GM18526 (cell line): ENCODE data around the gene P2RX5.

Source experiments
- POLR2A ChIP-seq: IDR thresholded peaks from 3 replicates; pipeline ENCODE4 v1.6.1; 2011; ENCODE audit not compliant: insufficient read length; ENCODE audit errors: extremely low read depth

P2RX5 gene

DNA sequence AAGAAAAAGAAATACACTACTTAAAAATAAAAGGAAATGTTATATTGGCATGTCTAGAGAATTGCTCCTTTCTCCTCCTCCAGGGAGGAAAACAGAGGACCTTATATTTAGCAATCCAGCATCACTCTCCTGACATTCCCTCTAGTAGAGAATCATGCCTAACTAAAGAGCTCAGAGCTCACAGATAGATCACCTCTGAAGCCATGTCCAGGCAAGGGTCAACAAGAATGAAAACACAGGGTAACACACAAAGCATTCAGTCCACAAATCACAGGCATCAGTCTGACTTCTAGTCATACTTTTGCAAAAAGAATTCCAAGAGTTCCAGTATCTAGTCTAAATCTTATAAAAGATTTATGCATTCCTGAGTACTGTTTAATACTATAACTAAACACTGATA is 23.3 kb upstream of the P2RX5 start:
- no peak for TF ChIP-seq POLR2A

DNA sequence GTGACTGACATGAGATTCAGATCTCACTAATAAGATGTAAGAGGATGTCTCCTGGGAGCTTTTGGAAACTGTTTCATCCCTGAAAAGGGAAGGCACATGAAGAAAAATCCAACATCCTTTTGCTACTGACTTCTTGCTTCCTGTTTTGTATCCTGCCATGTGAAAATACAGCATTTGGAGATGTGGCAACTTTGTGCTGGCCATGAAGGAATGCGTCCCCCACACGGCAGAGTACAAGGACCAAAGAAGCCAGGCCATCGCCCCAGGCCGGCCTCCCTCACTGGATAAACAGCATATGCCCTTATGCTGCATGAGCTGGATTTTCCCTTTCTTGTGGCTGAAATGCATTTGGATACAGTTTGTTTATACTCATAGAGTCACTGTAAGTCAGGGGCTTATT is 22.2 kb upstream of the P2RX5 start:
- no peak for TF ChIP-seq POLR2A

DNA sequence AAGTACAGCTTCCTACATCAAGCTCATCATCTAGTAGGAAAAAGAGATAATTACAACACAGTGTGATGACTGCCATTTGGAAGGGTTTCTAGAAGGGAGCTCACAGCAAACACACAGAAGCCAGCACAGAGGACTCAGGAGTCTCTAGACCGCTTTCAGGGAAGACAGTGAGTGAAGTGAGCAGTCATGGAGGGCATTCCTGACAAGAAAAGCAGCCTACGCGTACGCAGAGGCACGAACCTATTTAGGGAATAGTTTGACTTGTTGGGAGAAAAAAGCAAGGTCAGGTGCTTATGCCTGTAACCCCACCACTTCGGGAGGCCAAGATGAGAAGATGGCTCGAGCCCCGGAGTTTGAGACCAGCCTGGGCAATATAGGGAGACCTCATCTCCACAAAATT is 19.3 kb upstream of the P2RX5 start:
- no peak for TF ChIP-seq POLR2A

DNA sequence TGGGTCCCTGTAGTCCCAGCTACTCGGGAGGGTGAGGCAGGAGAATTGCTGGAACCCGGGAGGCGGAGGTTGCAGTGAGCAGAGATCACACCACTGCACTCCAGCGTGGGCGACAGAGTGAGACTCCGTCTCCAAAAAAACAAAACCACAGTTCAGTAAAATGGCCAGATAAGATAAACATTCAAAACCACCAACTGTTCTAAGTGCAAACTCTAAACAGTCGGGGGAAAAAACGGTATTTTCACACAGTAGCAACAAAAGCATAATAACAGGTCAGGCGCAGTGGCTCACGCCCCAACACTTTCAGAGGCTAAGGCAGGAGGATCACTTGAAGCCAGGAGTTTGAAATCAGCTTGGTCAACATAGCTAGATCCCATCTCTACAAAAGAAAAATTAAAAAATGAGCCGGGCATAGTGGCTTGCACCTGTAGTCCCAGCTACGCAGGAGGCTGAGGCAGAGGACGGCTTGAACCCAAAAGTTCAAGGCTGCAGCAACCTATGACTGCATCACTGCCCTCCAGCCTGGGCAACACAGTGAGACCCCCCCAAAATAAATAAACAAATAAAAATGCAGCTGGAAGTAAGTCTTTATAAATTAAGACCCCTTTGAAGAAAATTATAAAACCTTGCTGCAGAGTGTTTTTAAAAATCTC is 17.0 kb upstream of the P2RX5 start:
- TF ChIP-seq POLR2A, result no peak

DNA sequence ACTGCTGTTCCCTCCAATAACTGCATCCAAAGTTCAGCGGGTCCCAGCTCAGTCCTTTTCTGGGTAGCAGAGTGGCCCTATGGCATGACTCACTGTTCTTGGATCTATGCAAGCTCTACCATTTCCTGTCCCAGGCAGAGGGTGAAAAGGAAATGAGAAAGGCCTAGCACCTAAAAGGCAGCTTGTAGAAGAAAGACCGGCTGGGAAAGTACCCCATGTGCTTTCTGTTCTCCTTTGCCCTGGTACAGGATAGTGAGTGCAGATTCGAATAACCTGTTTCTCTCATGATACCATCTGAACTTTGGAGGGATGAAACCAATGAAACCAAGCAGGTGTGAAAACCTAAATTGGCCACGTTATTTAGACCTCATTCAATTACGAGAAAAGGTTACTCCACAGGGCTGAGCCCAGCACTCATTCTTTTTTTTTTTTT is 15.0 kb upstream of the P2RX5 start:
- no peak for TF ChIP-seq POLR2A

DNA sequence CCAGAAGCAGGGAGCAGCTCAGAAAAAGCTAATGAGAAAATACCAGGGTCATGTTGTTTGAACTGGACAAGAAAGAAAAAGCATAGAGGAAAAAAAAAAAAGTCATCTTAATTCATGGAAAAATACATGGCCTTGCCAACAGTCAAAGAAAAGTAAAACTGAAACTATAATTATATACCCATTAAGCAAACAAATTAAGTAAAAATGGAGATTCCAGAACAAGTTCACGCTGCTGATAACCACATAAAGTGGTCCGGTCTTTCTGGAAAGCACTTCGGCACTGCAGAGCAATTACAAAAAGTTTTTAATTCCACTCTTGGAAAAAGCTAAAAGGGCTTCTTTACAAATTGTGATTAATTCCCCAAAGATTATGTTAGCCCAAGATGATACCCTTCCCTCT is 12.4 kb upstream of the P2RX5 start:
- TF ChIP-seq POLR2A, result no peak

DNA sequence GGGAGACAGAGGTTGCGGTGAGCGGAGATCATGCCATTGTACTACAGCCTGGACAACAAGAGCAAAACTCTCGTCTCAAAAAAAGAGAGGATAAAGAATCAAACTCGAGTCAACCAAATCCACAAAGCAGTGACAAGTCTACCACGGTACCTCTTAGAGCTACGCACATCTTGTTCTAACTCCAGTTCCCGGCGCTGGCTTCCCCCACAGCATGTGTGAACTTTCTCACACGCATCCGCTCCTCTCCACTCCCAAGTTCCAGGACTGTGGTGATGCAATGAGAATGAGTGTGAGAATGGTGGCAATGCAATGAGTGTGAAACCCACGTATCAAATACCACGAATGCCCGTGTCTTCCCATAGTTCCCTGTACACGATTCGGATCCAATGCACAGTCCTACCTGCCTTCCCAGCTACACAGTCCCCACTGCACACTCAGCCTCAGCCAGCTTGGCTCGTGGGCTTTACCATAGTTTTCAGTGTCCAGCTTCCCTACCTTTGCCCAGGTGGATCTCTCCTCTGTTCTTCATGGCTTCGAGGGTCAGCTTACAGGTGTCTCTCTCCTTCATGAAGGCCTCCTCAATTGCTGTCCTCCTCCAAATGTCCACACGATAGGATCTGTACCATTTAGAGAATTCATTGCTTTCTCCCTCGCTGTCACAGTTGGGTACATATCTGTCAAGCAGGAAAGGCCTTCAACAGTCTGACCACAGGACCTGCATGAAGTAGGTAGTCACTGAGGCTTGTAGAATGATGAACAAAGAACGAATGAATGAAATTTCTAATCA is 9.2 kb upstream of the P2RX5 start:
- TF ChIP-seq POLR2A, result no peak

DNA sequence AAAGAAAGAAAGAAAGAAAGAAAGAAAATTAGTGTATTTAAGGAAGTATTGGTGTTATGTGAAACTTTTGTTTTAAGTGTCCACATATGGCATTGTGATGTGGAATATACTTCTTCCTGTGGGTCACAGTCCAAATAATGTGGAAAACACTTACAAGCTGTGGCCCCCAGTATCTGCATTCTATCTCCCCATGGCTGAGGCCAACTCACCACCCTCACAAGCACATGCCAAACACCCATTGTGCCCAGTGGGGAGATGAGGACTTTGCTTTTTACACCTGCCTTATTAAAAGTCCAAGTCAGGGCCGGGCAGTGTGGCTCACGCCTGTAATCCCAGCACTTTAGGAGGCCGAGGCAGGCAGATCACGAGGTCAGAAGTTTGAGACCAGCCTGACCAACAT is 4.0 kb upstream of the P2RX5 start:
- TF ChIP-seq POLR2A, result no peak

DNA sequence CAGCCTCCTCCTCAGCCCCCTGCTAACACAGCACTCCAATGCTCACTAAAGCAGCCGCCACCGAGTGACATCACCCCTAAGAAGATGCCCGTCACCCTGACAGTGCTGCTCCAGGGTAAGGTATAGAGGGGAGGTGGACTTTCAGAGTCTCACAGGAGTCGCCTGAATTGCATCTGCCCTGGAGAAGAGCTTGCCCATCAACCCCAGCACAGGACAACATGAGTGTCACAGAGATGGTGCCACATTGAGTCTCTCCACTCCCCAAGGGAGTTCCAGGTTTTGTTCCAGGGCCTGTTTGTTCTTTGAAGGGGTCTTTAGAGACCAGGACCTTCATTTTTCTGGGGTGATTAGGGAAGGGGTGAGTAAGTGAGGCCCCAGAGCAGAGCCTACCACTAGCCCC is 2.2 kb upstream of the P2RX5 start:
- no peak for TF ChIP-seq POLR2A

DNA sequence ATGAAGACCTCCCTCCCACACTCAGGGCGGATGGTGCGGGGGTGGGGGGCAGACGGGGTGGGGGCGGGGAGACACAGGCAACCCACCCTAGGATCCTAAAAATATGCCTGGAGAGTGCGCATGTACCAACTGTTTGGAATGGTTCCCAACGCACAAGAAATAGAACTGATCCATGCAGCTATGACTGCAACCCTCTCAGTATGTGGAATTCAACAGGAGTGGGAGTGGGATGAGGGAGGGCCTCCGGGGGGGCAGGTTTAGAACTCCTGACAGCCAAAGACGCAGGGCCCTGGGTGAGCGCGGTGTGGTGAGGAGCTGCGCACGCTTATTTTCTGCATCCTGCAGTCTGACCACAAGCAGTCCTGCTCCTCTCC is 1.1 kb upstream of the P2RX5 start:
- no peak for TF ChIP-seq POLR2A

DNA sequence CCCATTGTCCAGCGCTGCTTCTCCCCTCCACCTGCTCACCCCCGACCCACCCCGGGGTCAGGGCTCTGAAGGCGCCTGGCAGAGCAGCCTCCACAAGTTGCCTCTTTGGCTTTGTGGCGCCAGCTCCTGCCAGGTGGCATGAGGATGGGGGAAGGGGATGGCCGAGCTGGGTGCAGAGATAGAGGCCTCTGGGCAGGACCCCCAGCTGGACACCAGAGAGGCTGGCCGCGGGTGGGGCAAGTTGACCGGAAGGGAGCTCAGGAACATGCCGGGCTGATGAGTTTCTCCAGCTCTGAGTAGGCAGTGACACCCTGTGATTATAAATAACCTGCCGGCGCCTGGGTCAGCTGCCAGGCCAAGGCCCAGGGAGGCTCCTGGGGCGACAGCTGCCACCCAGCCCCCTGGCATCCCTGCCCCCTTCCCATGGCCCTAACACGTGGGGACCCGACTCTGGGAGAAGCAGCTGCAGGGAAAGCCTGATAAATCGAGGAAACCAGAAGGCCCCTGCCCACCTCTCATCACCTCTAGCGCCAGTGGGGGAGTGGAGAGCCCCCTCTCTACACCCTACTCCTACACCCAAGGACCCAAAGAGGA is 729 bp downstream of the P2RX5 start:
- TF ChIP-seq POLR2A, result no peak

DNA sequence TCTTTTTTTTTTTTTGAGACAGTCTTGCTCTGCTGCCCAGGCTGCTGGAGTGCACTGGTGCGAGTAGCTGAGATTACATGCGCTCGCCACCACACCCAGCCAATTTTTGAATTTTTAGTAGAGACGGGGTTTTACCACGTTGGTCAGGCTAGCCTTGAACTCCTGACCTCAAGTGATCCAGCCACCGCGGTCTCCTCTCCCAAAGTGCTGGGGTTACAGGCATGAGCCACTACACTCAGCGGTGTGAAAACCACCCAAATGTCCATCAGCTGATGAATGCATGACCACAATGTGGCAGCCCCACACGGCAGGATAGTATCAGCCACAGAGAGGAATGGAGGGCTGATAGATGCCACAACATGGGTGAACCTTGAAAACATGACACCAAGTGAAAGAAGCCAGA is 2.1 kb downstream of the P2RX5 start:
- TF ChIP-seq POLR2A, result no peak

DNA sequence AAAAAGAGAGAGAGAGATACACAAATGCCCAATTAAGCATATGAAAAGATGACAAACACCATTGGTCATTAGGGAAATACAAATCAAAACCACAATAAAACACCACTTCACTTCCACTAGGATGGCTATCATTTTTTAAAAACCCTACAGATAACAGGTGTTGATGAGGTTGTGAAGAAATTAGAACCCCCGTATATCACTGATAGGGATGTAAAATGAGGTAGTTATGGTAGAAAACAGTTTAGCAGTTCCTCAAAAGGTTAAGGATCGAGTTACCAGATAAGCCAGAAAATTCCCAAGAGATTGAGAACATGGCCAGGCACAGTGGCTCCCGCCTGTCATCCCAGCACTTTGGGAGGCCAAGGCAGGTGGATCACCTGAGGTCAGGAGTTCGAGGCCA is 2.8 kb downstream of the P2RX5 start:
- no peak for TF ChIP-seq POLR2A

DNA sequence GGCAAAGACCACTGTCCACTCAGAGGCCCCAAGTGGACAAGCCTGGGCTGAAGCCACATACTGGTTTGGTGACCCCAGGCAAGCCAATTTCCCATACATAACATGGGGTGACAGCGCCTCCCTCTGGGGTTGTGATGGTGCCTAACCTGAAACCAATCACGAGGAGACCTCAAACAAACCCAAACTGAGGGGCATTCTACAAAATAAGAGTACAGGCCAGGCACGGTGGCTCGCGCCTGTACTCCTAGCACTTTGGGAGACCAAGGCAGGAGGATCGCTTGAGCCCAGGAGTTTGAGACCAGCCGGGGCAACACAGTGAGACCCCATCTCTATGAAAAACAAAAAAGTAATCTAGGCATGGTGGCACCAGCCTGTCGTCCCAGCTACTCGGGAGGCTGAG is 3.6 kb downstream of the P2RX5 start:
- no peak for TF ChIP-seq POLR2A

DNA sequence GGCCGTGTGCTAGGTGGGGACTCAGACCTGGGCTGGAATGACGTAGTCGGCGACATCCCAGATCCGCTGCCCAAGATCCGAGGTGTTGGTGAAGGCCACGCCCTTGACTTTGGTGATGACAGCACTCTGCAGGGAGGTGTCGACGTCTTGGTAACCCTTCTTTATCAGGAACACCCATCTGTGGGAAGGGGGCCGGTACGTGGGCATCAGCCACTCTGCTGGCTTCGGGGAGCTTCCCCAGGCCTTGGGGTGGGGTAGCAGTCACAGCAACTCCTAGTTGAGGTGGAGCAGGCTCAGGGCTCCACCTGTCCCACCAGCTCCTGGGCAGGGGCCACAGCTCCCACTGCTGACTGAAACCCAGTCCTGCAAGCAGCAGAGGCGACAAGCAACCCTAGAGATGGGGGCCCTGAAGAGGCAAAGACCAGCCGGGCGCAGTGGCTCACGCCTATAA is 4.3 kb downstream of the P2RX5 start:
- no peak for TF ChIP-seq POLR2A

DNA sequence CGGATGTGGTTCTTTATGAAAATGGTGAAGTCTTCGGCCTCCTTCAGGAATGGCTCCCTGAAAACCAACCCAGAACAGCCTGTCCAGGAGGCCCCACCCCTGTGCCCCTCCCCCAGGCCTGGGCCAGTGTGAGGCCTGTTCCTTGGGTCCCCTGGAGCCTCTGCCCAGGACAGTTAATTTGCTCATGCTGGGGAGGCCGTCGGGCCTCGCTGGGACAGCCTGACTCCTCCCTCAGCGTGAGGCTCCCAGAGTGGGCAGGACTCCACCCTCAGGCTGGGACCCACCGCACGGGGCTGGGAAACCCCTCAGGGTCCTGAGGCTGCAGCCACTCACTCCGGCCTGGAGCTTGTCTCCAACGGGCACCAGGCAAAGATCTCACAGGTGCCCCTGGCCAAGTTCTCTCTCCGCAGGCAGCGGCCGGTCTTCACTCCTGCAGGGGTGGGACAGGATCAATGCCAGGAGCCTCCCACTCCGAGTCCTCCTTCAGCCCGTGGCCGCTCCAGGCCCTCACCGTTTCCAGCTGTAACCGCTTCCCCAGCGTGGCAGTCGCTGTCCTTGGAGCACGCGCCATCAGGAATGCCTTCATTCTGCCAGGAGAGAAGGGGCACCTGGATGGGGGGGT is 5.8 kb downstream of the P2RX5 start:
- no peak for TF ChIP-seq POLR2A
